ENCODE data around the gene NOC2L. TPM values are rescaled to one million over a fixed set of nuclear protein-coding genes. Genes with fewer than 3 reads are reported as not detected.
A peak's percentile ranks its signal among the peaks of the same experiment; 100 is the strongest.

Gene NOC2L
- total and polyA plus RNA-seq, 9 of the 15 experiments (the other 6 are each of a cell fraction or from before 2014, with no cell fraction given), result 4.0 to 410 (median 200) TPM

DNA sequence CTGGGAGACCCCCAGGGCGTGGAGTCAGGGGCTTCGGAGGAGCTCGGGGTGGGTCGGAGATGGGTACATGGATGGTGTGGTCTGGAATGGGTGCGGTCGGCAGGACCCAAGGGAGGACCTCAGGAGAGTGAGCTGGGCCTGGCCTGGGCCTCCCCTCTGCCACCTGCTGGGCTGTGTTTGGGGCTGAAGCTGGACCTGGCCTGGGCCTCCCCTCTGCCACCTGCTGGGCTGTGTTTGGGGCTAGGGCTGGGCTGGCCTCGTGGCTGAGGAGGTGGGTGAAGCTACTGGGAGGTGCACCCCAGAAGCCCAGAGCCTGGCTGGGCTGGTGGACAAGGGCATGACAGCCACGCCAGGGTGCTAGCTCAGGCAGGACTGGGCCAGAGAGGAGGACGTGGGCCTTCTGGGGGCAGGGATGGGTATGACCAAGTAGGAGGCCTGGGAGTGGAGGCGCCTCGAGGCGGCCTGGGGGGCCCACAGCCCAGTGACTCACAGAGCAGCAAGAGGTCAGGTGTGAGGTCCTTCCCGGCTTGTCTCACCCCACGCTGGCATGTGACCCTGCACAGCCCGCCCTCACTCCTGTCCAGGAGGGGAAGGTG lies 20.9 kb downstream of the NOC2L start (continued):
- TF ChIP-seq, protein P1, sequence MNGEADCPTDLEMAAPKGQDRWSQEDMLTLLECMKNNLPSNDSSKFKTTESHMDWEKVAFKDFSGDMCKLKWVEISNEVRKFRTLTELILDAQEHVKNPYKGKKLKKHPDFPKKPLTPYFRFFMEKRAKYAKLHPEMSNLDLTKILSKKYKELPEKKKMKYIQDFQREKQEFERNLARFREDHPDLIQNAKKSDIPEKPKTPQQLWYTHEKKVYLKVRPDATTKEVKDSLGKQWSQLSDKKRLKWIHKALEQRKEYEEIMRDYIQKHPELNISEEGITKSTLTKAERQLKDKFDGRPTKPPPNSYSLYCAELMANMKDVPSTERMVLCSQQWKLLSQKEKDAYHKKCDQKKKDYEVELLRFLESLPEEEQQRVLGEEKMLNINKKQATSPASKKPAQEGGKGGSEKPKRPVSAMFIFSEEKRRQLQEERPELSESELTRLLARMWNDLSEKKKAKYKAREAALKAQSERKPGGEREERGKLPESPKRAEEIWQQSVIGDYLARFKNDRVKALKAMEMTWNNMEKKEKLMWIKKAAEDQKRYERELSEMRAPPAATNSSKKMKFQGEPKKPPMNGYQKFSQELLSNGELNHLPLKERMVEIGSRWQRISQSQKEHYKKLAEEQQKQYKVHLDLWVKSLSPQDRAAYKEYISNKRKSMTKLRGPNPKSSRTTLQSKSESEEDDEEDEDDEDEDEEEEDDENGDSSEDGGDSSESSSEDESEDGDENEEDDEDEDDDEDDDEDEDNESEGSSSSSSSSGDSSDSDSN (IDR thresholded peaks at IDR 0.05; ENCODE audit: borderline replicate concordance in 1 of 2, low read depth in 2 of 2, low read length in 2 of 2), result peak in 1 of 2 experiments; percentile 16; a peak in 1 of 4 replicates
- TF ChIP-seq, protein P2, sequence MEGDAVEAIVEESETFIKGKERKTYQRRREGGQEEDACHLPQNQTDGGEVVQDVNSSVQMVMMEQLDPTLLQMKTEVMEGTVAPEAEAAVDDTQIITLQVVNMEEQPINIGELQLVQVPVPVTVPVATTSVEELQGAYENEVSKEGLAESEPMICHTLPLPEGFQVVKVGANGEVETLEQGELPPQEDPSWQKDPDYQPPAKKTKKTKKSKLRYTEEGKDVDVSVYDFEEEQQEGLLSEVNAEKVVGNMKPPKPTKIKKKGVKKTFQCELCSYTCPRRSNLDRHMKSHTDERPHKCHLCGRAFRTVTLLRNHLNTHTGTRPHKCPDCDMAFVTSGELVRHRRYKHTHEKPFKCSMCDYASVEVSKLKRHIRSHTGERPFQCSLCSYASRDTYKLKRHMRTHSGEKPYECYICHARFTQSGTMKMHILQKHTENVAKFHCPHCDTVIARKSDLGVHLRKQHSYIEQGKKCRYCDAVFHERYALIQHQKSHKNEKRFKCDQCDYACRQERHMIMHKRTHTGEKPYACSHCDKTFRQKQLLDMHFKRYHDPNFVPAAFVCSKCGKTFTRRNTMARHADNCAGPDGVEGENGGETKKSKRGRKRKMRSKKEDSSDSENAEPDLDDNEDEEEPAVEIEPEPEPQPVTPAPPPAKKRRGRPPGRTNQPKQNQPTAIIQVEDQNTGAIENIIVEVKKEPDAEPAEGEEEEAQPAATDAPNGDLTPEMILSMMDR (IDR thresholded peaks at IDR 0.05 in 2 of 3, conservative IDR thresholded peaks at IDR 0.05 in 1 of 3; ENCODE audit: insufficient read depth in 2 of 3, low read depth in 1 of 3, low read length in 3 of 3), result peak; percentile 66 to 98 (median 95)
- TF ChIP-seq BHLHE40 (IDR thresholded peaks at IDR 0.05; ENCODE audit: low read length) (0 out of 2 replicates have a peak, but pooled peaks have one; percentile 4), KAT7 (CRISPR knock-in tag; IDR thresholded peaks at IDR 0.05; ENCODE audit: borderline replicate concordance) (0 out of 2 replicates have a peak, but pooled peaks have one; percentile 51), JUND (IDR thresholded peaks at IDR 0.05; ENCODE audit: borderline replicate concordance, low read depth, low read length) (no peak), JUND (tag; IDR thresholded peaks at IDR 0.05; ENCODE audit: borderline replicate concordance, low read depth, low read length) (no peak), KLF13 (tag; IDR thresholded peaks at IDR 0.05; ENCODE audit: borderline replicate concordance, low read depth) (0 out of 2 replicates have a peak, but pooled peaks have one; percentile 24), GABPB1 (CRISPR knock-in tag; IDR thresholded peaks at IDR 0.05) (0 out of 2 replicates have a peak, but pooled peaks have one; percentile 44), EGR1 (conservative IDR thresholded peaks at IDR 0.05) (peak; percentile 41), STAG1 (CRISPR knock-in tag; IDR thresholded peaks at IDR 0.05; ENCODE audit: borderline replicate concordance) (peak; percentile 58), HNRNPL (IDR thresholded peaks at IDR 0.05; ENCODE audit: low read depth, low read length) (peak; percentile 32; the same call in 1 of the 2 replicates), MYNN (IDR thresholded peaks at IDR 0.05) (0 out of 2 replicates have a peak, but pooled peaks have one; percentile 50), MYNN (CRISPR knock-in tag; IDR thresholded peaks at IDR 0.05) (no peak)
- TF ChIP-seq, protein P3, sequence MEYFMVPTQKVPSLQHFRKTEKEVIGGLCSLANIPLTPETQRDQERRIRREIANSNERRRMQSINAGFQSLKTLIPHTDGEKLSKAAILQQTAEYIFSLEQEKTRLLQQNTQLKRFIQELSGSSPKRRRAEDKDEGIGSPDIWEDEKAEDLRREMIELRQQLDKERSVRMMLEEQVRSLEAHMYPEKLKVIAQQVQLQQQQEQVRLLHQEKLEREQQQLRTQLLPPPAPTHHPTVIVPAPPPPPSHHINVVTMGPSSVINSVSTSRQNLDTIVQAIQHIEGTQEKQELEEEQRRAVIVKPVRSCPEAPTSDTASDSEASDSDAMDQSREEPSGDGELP (CRISPR knock-in tag; IDR thresholded peaks at IDR 0.05; ENCODE audit: borderline replicate concordance), result peak; percentile 70; the same call in 1 of the 2 replicates
- TF ChIP-seq, protein P4, sequence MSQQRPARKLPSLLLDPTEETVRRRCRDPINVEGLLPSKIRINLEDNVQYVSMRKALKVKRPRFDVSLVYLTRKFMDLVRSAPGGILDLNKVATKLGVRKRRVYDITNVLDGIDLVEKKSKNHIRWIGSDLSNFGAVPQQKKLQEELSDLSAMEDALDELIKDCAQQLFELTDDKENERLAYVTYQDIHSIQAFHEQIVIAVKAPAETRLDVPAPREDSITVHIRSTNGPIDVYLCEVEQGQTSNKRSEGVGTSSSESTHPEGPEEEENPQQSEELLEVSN (IDR thresholded peaks at IDR 0.05; ENCODE audit: borderline replicate concordance in 1 of 2, extremely low read depth in 1 of 2, insufficient read depth in 1 of 2, insufficient read length in 1 of 2, low read depth in 1 of 2, low read length in 1 of 2, poor library complexity in 1 of 2, severe bottlenecking in 1 of 2), result peak in 1 of 2 experiments; percentile 4
- TF ChIP-seq, protein P5, sequence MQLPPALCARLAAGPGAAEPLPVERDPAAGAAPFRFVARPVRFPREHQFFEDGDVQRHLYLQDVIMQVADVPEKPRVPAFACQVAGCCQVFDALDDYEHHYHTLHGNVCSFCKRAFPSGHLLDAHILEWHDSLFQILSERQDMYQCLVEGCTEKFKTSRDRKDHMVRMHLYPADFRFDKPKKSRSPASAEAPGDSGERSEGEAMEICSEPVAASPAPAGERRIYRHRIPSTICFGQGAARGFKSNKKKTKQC (CRISPR knock-in tag; IDR thresholded peaks at IDR 0.05), result no peak
- TF ChIP-seq, protein P6, sequence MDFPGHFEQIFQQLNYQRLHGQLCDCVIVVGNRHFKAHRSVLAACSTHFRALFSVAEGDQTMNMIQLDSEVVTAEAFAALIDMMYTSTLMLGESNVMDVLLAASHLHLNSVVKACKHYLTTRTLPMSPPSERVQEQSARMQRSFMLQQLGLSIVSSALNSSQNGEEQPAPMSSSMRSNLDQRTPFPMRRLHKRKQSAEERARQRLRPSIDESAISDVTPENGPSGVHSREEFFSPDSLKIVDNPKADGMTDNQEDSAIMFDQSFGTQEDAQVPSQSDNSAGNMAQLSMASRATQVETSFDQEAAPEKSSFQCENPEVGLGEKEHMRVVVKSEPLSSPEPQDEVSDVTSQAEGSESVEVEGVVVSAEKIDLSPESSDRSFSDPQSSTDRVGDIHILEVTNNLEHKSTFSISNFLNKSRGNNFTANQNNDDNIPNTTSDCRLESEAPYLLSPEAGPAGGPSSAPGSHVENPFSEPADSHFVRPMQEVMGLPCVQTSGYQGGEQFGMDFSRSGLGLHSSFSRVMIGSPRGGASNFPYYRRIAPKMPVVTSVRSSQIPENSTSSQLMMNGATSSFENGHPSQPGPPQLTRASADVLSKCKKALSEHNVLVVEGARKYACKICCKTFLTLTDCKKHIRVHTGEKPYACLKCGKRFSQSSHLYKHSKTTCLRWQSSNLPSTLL (IDR thresholded peaks at IDR 0.05), result peak; percentile 72; the same call in 1 of the 2 replicates
